Sigmoid colon (tissue), 7 donors: ENCODE results near the gene FLCN. TPM values are rescaled to one million over a fixed set of nuclear protein-coding genes. Genes with fewer than 3 reads are reported as not detected.

Source experiments
- DNase-seq: peaks from one replicate; pipeline ENCODE4 v3.0.0-alpha.2; 2019
- H3K27ac ChIP-seq, 4 donors: fragments of 200-600 bp; sonication (generic); one replicate each; pipeline ENCODE4 v1.5.1; 2016 to 2019; ENCODE audit warnings: mild to moderate bottlenecking in 1 of 4
- H3K27me3 ChIP-seq, 3 donors: fragments of 200-600 bp; sonication (generic); one replicate each; pipeline ENCODE4 v1.5.1; 2019; ENCODE audit warnings: mild to moderate bottlenecking in 1 of 3
- H3K36me3 ChIP-seq, 4 donors: fragments of 200-600 bp; sonication (generic); one replicate each; pipeline ENCODE4 v1.5.1; 2016 to 2019
- H3K4me1 ChIP-seq, 4 donors: fragments of 200-600 bp; sonication (generic); one replicate each; pipeline ENCODE4 v1.5.1; 2017 to 2019
- H3K4me3 ChIP-seq, 4 donors: fragments of 200-600 bp; sonication (generic); one replicate each; pipeline ENCODE4 v1.5.1; 2017 to 2019; ENCODE audit warnings: mild to moderate bottlenecking in 2 of 4, moderate library complexity in 1 of 4
- H3K9me3 ChIP-seq, 4 donors: fragments of 200-600 bp in 3 of 4; sonication (generic) in 3 of 4; one replicate each; pipeline versions ENCODE4 v1.5.1 to v1.6.1; 2013 to 2019
- EP300 ChIP-seq, 4 donors: sonication (generic); formaldehyde crosslinking; IDR thresholded peaks; one replicate each; pipeline ENCODE4 v1.6.1; 2017; ENCODE audit warnings: antibody characterized with exemption in 4 of 4
- POLR2A ChIP-seq, 2 donors: fragments of 450-650 bp; IDR thresholded peaks; one replicate each; pipeline ENCODE4 v1.6.1; 2016; ENCODE audit warnings: antibody characterized with exemption in 2 of 2, mild to moderate bottlenecking in 2 of 2, moderate library complexity in 2 of 2
- POLR2AphosphoS5 ChIP-seq, 4 donors: sonication (generic); formaldehyde crosslinking; IDR thresholded peaks; one replicate each; pipeline ENCODE4 v1.6.1; 2017; ENCODE audit warnings: antibody characterized with exemption in 4 of 4
- WGBS, 2 donors: extraction: QIAGEN DNeasy Blood & Tissue Kit; methylation state at CpG; one replicate each; pipeline ENCODE4 v1.1.7; 2013; 5-methylcytosine and 5-hydroxymethylcytosine counted together
- intact Hi-C: fragments of 100-400 bp; cut with DNase I; formaldehyde crosslinking; loops from one replicate; pipeline ENCODE4 v1.15.1; 2023
- polyA plus RNA-seq, 3 donors: library from polyadenylated mRNA; stranded (reverse); fragments of 200-250 nt; gene quantifications; one replicate each; pipeline ENCODE4 v1.2.3, GENCODE V29; 2013
- total RNA-seq, 4 donors: library from RNA; depleted of rRNA; stranded (reverse); fragments of >200 nt; gene quantifications; one replicate each; pipeline ENCODE4 v1.1.0, GENCODE V29; 2016
- TF ChIP-seq, protein P1 (sequence below), 4 experiments: fragments of 450-650 bp in 3 of 4; fragments of 200-600 bp in 1 of 4; IDR thresholded peaks; one replicate each; pipeline ENCODE4 v1.5.1; 2016 to 2019; ENCODE audit warnings: antibody characterized with exemption in 4 of 4, mild to moderate bottlenecking in 3 of 4, moderate library complexity in 2 of 4
- donor health status: healthy with polysubstance abuse.
- donor health status: Bipolar disorder and iron deficiency.
- donor health status: healthy.

The FLCN gene
- total and polyA plus RNA-seq, 7 donors: 10.8 to 122 (median 41.5) TPM

DNA sequence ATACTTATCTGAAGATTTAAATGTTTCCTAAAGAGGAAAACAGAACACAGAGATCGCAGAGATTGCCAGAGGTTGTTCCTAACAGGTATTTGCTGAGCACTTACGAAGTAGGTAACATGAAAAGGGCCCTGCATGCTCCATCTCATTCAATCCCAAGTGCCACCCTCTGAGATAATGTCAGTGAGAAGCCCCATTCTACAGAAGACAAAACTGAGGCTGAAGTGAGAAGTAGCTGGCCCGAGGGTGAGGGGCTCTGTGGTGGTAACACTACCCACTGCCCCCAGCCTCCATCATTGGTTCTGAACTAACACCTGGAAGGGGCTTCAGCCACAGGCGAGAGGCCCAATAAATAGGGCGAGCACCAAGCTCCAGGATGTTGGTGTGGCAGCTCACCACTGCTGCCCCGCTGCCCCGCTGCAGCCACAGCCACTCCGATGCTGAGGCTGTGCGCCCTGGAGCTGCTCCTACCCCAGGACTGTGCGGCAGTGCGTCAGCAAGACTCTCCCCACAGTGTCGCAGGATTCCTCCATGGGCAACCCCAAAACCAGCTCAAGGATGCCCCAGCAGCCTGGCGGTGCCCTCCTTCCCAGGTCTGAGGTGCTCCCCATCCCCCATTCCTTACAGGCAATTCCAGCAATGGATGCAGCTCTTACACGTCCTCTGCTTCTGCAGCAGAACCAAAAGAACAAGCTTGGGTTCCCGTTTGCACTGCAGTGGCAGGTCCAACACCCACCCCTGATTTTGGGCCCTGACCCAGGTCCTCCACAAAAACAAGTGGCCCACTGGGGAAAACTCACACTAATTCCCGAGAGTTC, 10.3 kb downstream of the FLCN start:
- intact Hi-C loops: no loop called here
- no peaks in the 10 kb centered on the region for H3K9me3 ChIP-seq
- no peaks in the 10 kb centered on the region for H3K4me1 ChIP-seq
- H3K27ac ChIP-seq: no peak overlapping the region
- WGBS, 2 donors: 96 to 97% methylated on average over 16 of the region's 16 CpGs
- no peaks in the 10 kb centered on the region for H3K27me3 ChIP-seq
- no peak overlapping the region for H3K4me3 ChIP-seq
- H3K36me3 ChIP-seq: peaks cover 47 to 100% (median 86%) of the 10 kb centered on the region in 4 donors
- TF ChIP-seq POLR2AphosphoS5 (IDR thresholded peaks at IDR 0.05) (no peak), POLR2A (IDR thresholded peaks at IDR 0.05) (no peak), EP300 (IDR thresholded peaks at IDR 0.05) (no peak)
- TF ChIP-seq, protein P1, sequence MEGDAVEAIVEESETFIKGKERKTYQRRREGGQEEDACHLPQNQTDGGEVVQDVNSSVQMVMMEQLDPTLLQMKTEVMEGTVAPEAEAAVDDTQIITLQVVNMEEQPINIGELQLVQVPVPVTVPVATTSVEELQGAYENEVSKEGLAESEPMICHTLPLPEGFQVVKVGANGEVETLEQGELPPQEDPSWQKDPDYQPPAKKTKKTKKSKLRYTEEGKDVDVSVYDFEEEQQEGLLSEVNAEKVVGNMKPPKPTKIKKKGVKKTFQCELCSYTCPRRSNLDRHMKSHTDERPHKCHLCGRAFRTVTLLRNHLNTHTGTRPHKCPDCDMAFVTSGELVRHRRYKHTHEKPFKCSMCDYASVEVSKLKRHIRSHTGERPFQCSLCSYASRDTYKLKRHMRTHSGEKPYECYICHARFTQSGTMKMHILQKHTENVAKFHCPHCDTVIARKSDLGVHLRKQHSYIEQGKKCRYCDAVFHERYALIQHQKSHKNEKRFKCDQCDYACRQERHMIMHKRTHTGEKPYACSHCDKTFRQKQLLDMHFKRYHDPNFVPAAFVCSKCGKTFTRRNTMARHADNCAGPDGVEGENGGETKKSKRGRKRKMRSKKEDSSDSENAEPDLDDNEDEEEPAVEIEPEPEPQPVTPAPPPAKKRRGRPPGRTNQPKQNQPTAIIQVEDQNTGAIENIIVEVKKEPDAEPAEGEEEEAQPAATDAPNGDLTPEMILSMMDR (IDR thresholded peaks at IDR 0.05): no peak
- peak; percentile 22 for DNase-seq

DNA sequence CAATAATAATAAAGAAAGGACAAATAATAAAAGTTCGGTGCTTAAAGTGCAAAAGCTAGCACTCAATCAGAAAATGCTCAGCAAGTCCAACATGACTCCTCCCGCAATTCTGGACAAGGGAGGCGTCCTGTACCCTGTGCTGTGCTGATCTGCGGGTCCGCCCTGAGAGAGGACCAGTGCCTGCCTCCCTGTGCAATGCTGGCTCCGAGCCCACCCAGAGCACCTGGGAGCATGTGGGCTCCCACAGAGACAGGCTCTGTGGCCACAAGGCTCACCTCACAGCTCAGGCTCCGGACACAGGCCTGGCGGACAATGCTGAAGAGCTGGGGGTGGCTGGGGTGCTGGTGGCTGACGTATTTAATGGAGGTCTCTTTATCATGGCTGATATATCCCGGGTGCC, 11.1 kb downstream of the FLCN start:
- no peak for TF ChIP-seq EP300 (IDR thresholded peaks at IDR 0.05)
- TF ChIP-seq POLR2AphosphoS5 (IDR thresholded peaks at IDR 0.05): no peak
- TF ChIP-seq POLR2A (IDR thresholded peaks at IDR 0.05): no peak
- TF ChIP-seq, protein P1 (IDR thresholded peaks at IDR 0.05): no peak
- Histone ChIP-seq H3K27me3 (no peaks in the 10 kb centered on the region), H3K4me3 (no peak overlapping the region), H3K9me3 (no peaks in the 10 kb centered on the region), H3K4me1 (no peaks in the 10 kb centered on the region), H3K27ac (no peak overlapping the region), H3K36me3 (peaks cover 55 to 100% (median 86%) of the 10 kb centered on the region in 4 donors)
- WGBS, 2 donors: 94 to 98% methylated on average over 10 of the region's 10 CpGs
- peak; percentile 52 for DNase-seq
- intact Hi-C loops: no loop called here

DNA sequence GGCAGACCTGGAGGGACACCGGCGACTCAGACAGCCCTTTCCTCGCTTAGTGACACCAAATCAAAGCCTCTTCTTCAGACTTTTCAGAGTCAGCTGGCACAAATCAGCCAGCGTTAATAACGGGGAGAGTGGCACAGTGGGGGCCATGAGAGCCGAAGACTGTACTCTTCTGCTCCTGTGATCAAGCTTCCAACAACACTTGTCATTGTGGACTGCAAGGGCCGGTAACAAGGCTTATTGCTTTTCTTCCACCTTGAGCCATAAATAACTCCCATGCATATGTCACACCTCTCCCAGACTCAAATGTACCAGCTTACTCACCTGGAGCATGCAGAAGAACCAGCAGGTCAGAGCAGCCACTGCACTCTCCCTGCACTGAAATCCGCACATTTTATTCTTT, 12.8 kb downstream of the FLCN start:
- H3K27ac ChIP-seq: no peak overlapping the region
- H3K4me1 ChIP-seq: no peaks in the 10 kb centered on the region
- no peak overlapping the region for H3K4me3 ChIP-seq
- no peaks in the 10 kb centered on the region for H3K27me3 ChIP-seq
- no peak for DNase-seq
- TF ChIP-seq, protein P1 (IDR thresholded peaks at IDR 0.05): no peak
- no peak for TF ChIP-seq POLR2A (IDR thresholded peaks at IDR 0.05)
- no peak for TF ChIP-seq EP300 (IDR thresholded peaks at IDR 0.05)
- 87 to 88% methylated on average over 8 of the region's 8 CpGs for WGBS, 2 donors
- H3K36me3 ChIP-seq: peaks cover 61 to 99% (median 93%) of the 10 kb centered on the region in 4 donors
- no peaks in the 10 kb centered on the region for H3K9me3 ChIP-seq
- intact Hi-C loops: no loop called here

DNA sequence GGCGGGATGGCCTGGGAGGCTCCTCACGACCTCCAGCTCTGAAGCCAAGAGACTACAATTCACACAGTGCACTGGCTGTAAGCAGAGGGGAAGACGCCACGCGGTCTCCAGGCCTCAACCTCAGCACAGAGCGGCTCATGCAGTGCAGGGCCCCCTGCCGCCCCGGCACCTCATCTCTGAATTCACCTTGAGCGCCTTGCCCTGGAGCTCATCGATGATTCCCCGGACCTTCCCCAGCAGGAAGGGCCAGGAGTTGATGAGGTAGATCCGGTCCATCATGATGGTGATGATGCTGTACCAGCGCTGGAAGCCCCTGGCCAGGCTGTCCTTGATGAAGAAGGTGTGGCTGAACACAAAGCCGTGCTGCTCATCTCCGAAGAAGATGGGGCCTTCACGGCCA, 13.2 kb downstream of the FLCN start:
- Histone ChIP-seq H3K4me3 (no peak overlapping the region), H3K9me3 (no peaks in the 10 kb centered on the region), H3K27ac (no peak overlapping the region), H3K27me3 (no peaks in the 10 kb centered on the region), H3K4me1 (no peaks in the 10 kb centered on the region), H3K36me3 (peaks cover 63 to 99% (median 96%) of the 10 kb centered on the region in 4 donors)
- DNase-seq: no peak
- intact Hi-C loops: no loop called here
- WGBS, 2 donors: 96 to 97% methylated on average over 16 of the region's 16 CpGs
- TF ChIP-seq POLR2A (IDR thresholded peaks at IDR 0.05) (no peak), EP300 (IDR thresholded peaks at IDR 0.05) (no peak), POLR2AphosphoS5 (IDR thresholded peaks at IDR 0.05) (no peak)
- TF ChIP-seq, protein P1 (IDR thresholded peaks at IDR 0.05): no peak
